ENCODE measurements around the gene PYGB.

DNA sequence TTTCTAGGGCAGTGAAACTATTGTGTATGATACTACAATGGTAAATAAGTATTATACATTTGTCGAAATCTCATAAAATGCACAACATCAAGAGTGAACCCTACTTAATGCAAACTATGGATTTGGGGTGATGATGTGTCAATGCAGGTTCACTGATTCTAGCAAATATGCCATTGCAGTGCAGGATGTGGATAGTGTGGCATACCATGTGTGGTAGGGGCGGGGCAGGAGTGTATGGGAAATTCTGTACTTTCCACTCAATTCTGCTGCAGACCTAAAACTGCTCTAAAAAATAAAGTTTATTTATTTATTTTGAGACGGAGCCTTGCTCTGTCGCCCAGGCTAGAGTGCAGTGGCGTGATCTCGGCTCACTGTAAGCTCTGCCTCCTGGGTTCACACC, 98.5 kb downstream of the PYGB start:
- TF ChIP-seq SUZ12 (IDR thresholded peaks at IDR 0.05; ENCODE audit: extremely low read depth, insufficient read depth, insufficient read length) (no peak), ZNF274 (IDR thresholded peaks at IDR 0.05; ENCODE audit: low read depth, low read length) (no peak)

Data from NT2/D1 (cell line).